K562 (cell line): Measurements from ENCODE around the gene ERAL1. TPM values are rescaled to one million over a fixed set of nuclear protein-coding genes. Genes with fewer than 3 reads are reported as not detected.

ENCODE experiments used
- ATAC-seq: fragments of 200-7000 bp; cut with Tn5 transposase; 3 replicates; pipeline ENCODE4 v1.9.1; 2020; ENCODE audit warnings: moderate library complexity
- BruUV-seq: library from RNA; stranded (reverse); fragments of 400-500 nt; replicated peaks from 2 replicates; lab custom pipeline; 2021; lab: Mats Ljungman, UMichigan
- CTCF ChIA-PET: fragments of 300-600 bp; formaldehyde crosslinking; extraction: SDS; loops from one replicate; lab custom pipeline; 2021; ENCODE audit warnings: low intra/inter-chr PET ratio; lab: Yijun Ruan, JAX
- POLR2A ChIA-PET: fragments of 300-600, 350-650 bp; sonication (Branson Sonifier 250); formaldehyde crosslinking; extraction: SDS; loops from one replicate; lab custom pipeline; 2021; ENCODE audit warnings: antibody characterized with exemption, inconsistent platforms; lab: Yijun Ruan, JAX
- DNase-seq, 4 experiments: peaks; one replicate each; pipeline versions ENCODE4 v3.0.0 to v3.0.0-alpha.2; 2011 to 2018; ENCODE audit warnings: low spot score in 3 of 4, mixed read lengths in 3 of 4; ENCODE audit errors: extremely low read depth in 1 of 4
- FAIRE-seq: peaks from 2 replicates; lab custom pipeline; 2011; peaks lifted over from hg19 to GRCh38; lab: Jason Lieb, UNC
- H2AFZ ChIP-seq: 2 replicates; pipeline ENCODE4 v1.6.0; 2011; ENCODE audit warnings: low read depth, low read length, control low read depth, inconsistent platforms
- H3K27ac ChIP-seq: fragments of 200-600 bp; 3 replicates; pipeline ENCODE4 v1.8.0; 2011; ENCODE audit warnings: low read depth, mild to moderate bottlenecking, control low read depth, inconsistent platforms, low read length, moderate library complexity, mixed read lengths; ENCODE audit errors: extremely low read depth
- H3K27me3 ChIP-seq, 2 experiments: fragments of 300-600 bp in 1 of 2; 2 replicates in 1 of 2; 3 replicates in 1 of 2; pipeline versions ENCODE4 v1.6.0 to v1.8.0; 2011; ENCODE audit warnings: inconsistent platforms in 2 of 2, low read length in 2 of 2, mild to moderate bottlenecking in 1 of 2, mixed read lengths in 1 of 2, moderate library complexity in 1 of 2; ENCODE audit not compliant: control insufficient read depth in 2 of 2, insufficient read depth in 2 of 2
- H3K36me3 ChIP-seq: fragments of 300-600 bp; 3 replicates; pipeline ENCODE4 v1.8.0; 2011; ENCODE audit warnings: mild to moderate bottlenecking, low read length, inconsistent platforms; ENCODE audit not compliant: control insufficient read depth, insufficient read depth
- H3K4me1 ChIP-seq, 2 experiments: fragments of 200-600 bp in 1 of 2; replicated peaks in 1 of 2; 2 replicates in 1 of 2; 3 replicates in 1 of 2; pipeline versions ENCODE4 v1.5.1 to v1.8.0; 2011; ENCODE audit warnings: inconsistent platforms in 2 of 2, low read length in 2 of 2, mild to moderate bottlenecking in 1 of 2, mixed read lengths in 1 of 2, moderate library complexity in 1 of 2; ENCODE audit not compliant: control insufficient read depth in 2 of 2, insufficient read depth in 2 of 2
- H3K4me2 ChIP-seq: 2 replicates; pipeline ENCODE4 v1.6.1; 2011; ENCODE audit warnings: low read length, control low read depth, inconsistent platforms, mixed read lengths; ENCODE audit not compliant: insufficient read depth
- H3K4me3 ChIP-seq: fragments of 200-600 bp; sonication (generic), shearing (Covaris generic); 2 replicates; pipeline ENCODE4 v1.5.1; 2016; ENCODE audit warnings: control low read depth, inconsistent platforms
- H3K79me2 ChIP-seq: fragments of 200-600 bp; 3 replicates; pipeline ENCODE4 v1.8.0; 2011; ENCODE audit warnings: low read length, inconsistent platforms; ENCODE audit not compliant: control insufficient read depth, insufficient read depth
- H3K9ac ChIP-seq, 2 experiments: 2 replicates each; pipeline versions ENCODE4 v1.6.0 to v1.6.1; 2011; ENCODE audit warnings: low read depth in 2 of 2, low read length in 2 of 2, control low read depth in 1 of 2, inconsistent platforms in 1 of 2, mild to moderate bottlenecking in 1 of 2, mixed read lengths in 1 of 2; ENCODE audit not compliant: insufficient read depth in 1 of 2
- H3K9me1 ChIP-seq: one replicate; pipeline ENCODE4 v1.6.0; 2011; ENCODE audit warnings: inconsistent platforms, mild to moderate bottlenecking, low read length, moderate library complexity; ENCODE audit not compliant: control insufficient read depth, insufficient read depth
- H3K9me3 ChIP-seq: replicated peaks from 2 replicates; pipeline ENCODE4 v1.5.1; 2011; ENCODE audit warnings: low read depth, low read length, inconsistent platforms; ENCODE audit not compliant: control insufficient read depth, insufficient read depth
- H4K20me1 ChIP-seq: replicated peaks from 2 replicates; pipeline ENCODE4 v1.6.1; 2011; ENCODE audit warnings: low read length, inconsistent platforms, mixed read lengths; ENCODE audit not compliant: control insufficient read depth, insufficient read depth
- ARID1B ChIP-seq: fragments of 450-650 bp; IDR thresholded peaks from 2 replicates; pipeline ENCODE4 v1.6.1; 2016; ENCODE audit warnings: antibody characterized with exemption, mild to moderate bottlenecking, inconsistent platforms
- BDP1 ChIP-seq: IDR thresholded peaks from 3 replicates; pipeline ENCODE4 v1.6.1; 2011; ENCODE audit not compliant: insufficient read length, insufficient read depth
- CBX2 ChIP-seq: fragments of 200-600 bp; sonication (generic); IDR thresholded peaks from one replicate; pipeline ENCODE4 v1.6.1; 2012; ENCODE audit warnings: mild to moderate bottlenecking, low read length, inconsistent platforms; ENCODE audit not compliant: insufficient read depth, poor library complexity, severe bottlenecking
- CEBPZ ChIP-seq: fragments of 150-350 bp; IDR thresholded peaks from 2 replicates; pipeline ENCODE4 v1.6.1; 2014; ENCODE audit warnings: low read depth, mild to moderate bottlenecking, low read length, borderline replicate concordance
- DPF2 ChIP-seq: fragments of 450-650 bp; IDR thresholded peaks from 2 replicates; pipeline ENCODE4 v1.6.1; 2016
- FIP1L1 ChIP-seq: fragments of 200-400 bp; formaldehyde crosslinking; IDR thresholded peaks from 2 replicates; pipeline ENCODE4 v1.6.1; 2018; ENCODE audit warnings: mild to moderate bottlenecking, low read depth, low read length; ENCODE audit not compliant: poor library complexity, severe bottlenecking
- HMBOX1 ChIP-seq: sonication (generic); IDR thresholded peaks from 2 replicates; pipeline ENCODE4 v1.6.1; 2016
- NRF1 ChIP-seq, 2 experiments: fragments of 450-650 bp; IDR thresholded peaks in 1 of 2; conservative IDR thresholded peaks in 1 of 2; 2 replicates each; pipeline ENCODE4 v1.6.1; 2014; ENCODE audit warnings: mild to moderate bottlenecking in 2 of 2
- PHB2 ChIP-seq: fragments of 450-650 bp; IDR thresholded peaks from 2 replicates; pipeline ENCODE4 v1.6.1; 2017; ENCODE audit warnings: low read depth
- SMARCA4 ChIP-seq: fragments of 450-650 bp; IDR thresholded peaks from 2 replicates; pipeline ENCODE4 v1.6.1; 2016
- ZNF184 ChIP-seq: sonication (generic); formaldehyde crosslinking; IDR thresholded peaks from 2 replicates; pipeline ENCODE4 v1.5.0; 2020; ENCODE audit warnings: missing genetic modification reagents
- WGBS: fragments of 100-300 bp; shearing (Covaris generic); methylation state at CpG from one replicate; pipeline ENCODE4 v1.1.6; 2016; ENCODE audit warnings: low coverage, mixed read lengths; ENCODE audit not compliant: insufficient coverage; ENCODE audit errors: missing lambda C conversion rate; 5-methylcytosine and 5-hydroxymethylcytosine counted together
- in situ Hi-C: fragments of 300-500 bp; cut with MboI; formaldehyde crosslinking; loops from 4 replicates; pipeline ENCODE4 v1.15.0; 2018; ENCODE audit warnings: inconsistent platforms, mixed read lengths
- intact Hi-C: fragments of 100-400 bp; cut with micrococcal nuclease; formaldehyde crosslinking; loops from 2 replicates; pipeline ENCODE4 v1.14.2; 2022
- polyA plus RNA-seq, 8 experiments: library from polyadenylated mRNA; depleted of rRNA in 4 of 8; stranded (reverse) in 5 of 8; unstranded in 3 of 8; fragments of >200 nt; fragmentation: Nextera tagmentation in 2 of 8; fragmentation: Illumina TruSeq in 1 of 8; extraction: Ambion mirVana in 2 of 8; extraction: Trizol in 1 of 8; gene quantifications; 2 replicates each; pipeline versions ENCODE4 v1.2.1 to v1.2.3, GENCODE V29; 2011 to 2014; ENCODE audit warnings: inconsistent platforms in 1 of 8, missing spikeins in 1 of 8
- total RNA-seq, 7 experiments: library from RNA; depleted of rRNA in 6 of 7; stranded (reverse); fragments of >200 nt in 6 of 7; fragmentation: Illumina TruSeq in 2 of 7; extraction: Trizol in 2 of 7; gene quantifications; 2 replicates each; pipeline versions ENCODE4 v1.2.1 to v1.2.3, GENCODE V29; 2011 to 2021; ENCODE audit warnings: low replicate concordance in 1 of 7
- TF ChIP-seq, protein P1 (sequence below): fragments of 450-650 bp; conservative IDR thresholded peaks from 2 replicates; pipeline ENCODE4 v1.6.1; 2016; ENCODE audit warnings: missing genetic modification characterization, low read depth, mild to moderate bottlenecking, control low read depth, missing compliant biosample characterization
- TF ChIP-seq, protein P2 (sequence below), 2 experiments: fragments of 450-650 bp; conservative IDR thresholded peaks; 2 replicates each; pipeline ENCODE4 v1.6.1; 2017; ENCODE audit warnings: mild to moderate bottlenecking in 2 of 2, moderate library complexity in 2 of 2

ERAL1 gene
- total and polyA plus RNA-seq, 9 of the 15 experiments (the other 6 are each of a cell fraction or from before 2014, with no cell fraction given), result 37.5 to 351 (median 106) TPM

- BruUV-seq, result no TSS peak
- peak; percentile 17; the same call in 1 of the 2 replicates for TF ChIP-seq DPF2
- TF ChIP-seq CEBPZ, result no peak
- TF ChIP-seq SMARCA4, result 0 out of 2 replicates have a peak, but pooled peaks have one; percentile 28
- TF ChIP-seq, protein P1, sequence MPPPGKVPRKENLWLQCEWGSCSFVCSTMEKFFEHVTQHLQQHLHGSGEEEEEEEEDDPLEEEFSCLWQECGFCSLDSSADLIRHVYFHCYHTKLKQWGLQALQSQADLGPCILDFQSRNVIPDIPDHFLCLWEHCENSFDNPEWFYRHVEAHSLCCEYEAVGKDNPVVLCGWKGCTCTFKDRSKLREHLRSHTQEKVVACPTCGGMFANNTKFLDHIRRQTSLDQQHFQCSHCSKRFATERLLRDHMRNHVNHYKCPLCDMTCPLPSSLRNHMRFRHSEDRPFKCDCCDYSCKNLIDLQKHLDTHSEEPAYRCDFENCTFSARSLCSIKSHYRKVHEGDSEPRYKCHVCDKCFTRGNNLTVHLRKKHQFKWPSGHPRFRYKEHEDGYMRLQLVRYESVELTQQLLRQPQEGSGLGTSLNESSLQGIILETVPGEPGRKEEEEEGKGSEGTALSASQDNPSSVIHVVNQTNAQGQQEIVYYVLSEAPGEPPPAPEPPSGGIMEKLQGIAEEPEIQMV (tag), result no peak
- no peak for TF ChIP-seq CBX2
- TF ChIP-seq NRF1 (conservative IDR thresholded peaks at IDR 0.05 in 1 of 2, IDR thresholded peaks at IDR 0.05 in 1 of 2), result no peak
- no peak for TF ChIP-seq ZNF184 (CRISPR knock-in tag)
- TF ChIP-seq BDP1, result no peak
- TF ChIP-seq PHB2, result no peak
- TF ChIP-seq HMBOX1, result peak; percentile 65
- no peak for TF ChIP-seq FIP1L1
- TF ChIP-seq, protein P2, sequence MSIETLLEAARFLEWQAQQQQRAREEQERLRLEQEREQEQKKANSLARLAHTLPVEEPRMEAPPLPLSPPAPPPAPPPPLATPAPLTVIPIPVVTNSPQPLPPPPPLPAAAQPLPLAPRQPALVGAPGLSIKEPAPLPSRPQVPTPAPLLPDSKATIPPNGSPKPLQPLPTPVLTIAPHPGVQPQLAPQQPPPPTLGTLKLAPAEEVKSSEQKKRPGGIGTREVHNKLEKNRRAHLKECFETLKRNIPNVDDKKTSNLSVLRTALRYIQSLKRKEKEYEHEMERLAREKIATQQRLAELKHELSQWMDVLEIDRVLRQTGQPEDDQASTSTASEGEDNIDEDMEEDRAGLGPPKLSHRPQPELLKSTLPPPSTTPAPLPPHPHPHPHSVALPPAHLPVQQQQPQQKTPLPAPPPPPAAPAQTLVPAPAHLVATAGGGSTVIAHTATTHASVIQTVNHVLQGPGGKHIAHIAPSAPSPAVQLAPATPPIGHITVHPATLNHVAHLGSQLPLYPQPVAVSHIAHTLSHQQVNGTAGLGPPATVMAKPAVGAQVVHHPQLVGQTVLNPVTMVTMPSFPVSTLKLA (conservative IDR thresholded peaks at IDR 0.05), result 0 out of 4 replicates have a peak, but pooled peaks of 1 of the 2 experiments have one; percentile 26
- TF ChIP-seq ARID1B, result peak; percentile 40
Measured at GRCh38 chr17:28827672-28828071, 27.1 kb upstream of the ERAL1 start.

More at GRCh38 chr17:28827672-28828071, 27.1 kb upstream of the ERAL1 start:
- in situ Hi-C loops (no loop called here), intact Hi-C loops (no loop called here)
- H3K9me3 ChIP-seq, result no peaks in the 10 kb centered on the region
- ChIA-PET CTCF (no interaction called here), POLR2A (interaction anchor here (0.7 to 2.7 kb wide), 6 partner anchors 8 to 108 kb away, joined by 3 to 27 read pairs (median 4); partner anchors contain the start of genes FAM222B and RPL23A)
- H3K27ac ChIP-seq, result peak overlapping the region; percentile 45; the same call in 1 of the 3 replicates
- no peak overlapping the region for H3K4me2 ChIP-seq
- H2AFZ ChIP-seq, result no peak overlapping the region
- FAIRE-seq (peak; percentile 37), ATAC-seq (peak; percentile 79), DNase-seq (peak in 2 of 4 experiments; percentile 41)
- no peaks in the 10 kb centered on the region for H3K9me1 ChIP-seq
- H3K9ac ChIP-seq, result no peak overlapping the region
- peaks cover 45% of the 10 kb centered on the region for H3K36me3 ChIP-seq
- H3K79me2 ChIP-seq, result peaks cover 87% of the 10 kb centered on the region
- H3K4me1 ChIP-seq, result peaks cover 12 to 20% of the 10 kb centered on the region in 2 experiments; a peak in 4 of 5 replicates
- 46% methylated on average over 1 of the region's 1 CpG for WGBS
- peaks cover 3% of the 10 kb centered on the region; the same call in 1 of the 2 replicates for H4K20me1 ChIP-seq
- no peak overlapping the region for H3K4me3 ChIP-seq
- H3K27me3 ChIP-seq, result no peaks in the 10 kb centered on the region
